Mucosa of rectum (tissue), 2 donors: Measurements from ENCODE around the gene MPHOSPH9.
A peak's percentile ranks its signal among the peaks of the same experiment; 100 is the strongest.

ENCODE experiments used
- H3K27ac ChIP-seq, 2 donors: one replicate each; pipeline ENCODE4 v1.7.0; 2013; ENCODE audit warnings: inconsistent platforms in 2 of 2, low read depth in 2 of 2, low read length in 2 of 2
- H3K27me3 ChIP-seq, 2 donors: one replicate each; pipeline ENCODE4 v1.7.0; 2013; ENCODE audit warnings: low read length in 2 of 2; ENCODE audit not compliant: control insufficient read depth in 2 of 2, insufficient read depth in 2 of 2
- H3K36me3 ChIP-seq, 2 donors: one replicate each; pipeline ENCODE4 v1.7.0; 2013; ENCODE audit warnings: low read length in 2 of 2; ENCODE audit not compliant: control insufficient read depth in 2 of 2, insufficient read depth in 2 of 2
- H3K4me1 ChIP-seq, 2 donors: one replicate each; pipeline ENCODE4 v1.7.0; 2013; ENCODE audit warnings: low read length in 2 of 2, mild to moderate bottlenecking in 1 of 2; ENCODE audit not compliant: control insufficient read depth in 2 of 2, insufficient read depth in 2 of 2
- H3K4me3 ChIP-seq, 2 donors: one replicate each; pipeline ENCODE4 v1.7.0; 2013; ENCODE audit warnings: low read length in 2 of 2
- H3K9ac ChIP-seq, 2 donors: one replicate each; pipeline ENCODE4 v1.7.0; 2013; ENCODE audit warnings: low read length in 2 of 2, low read depth in 1 of 2, mild to moderate bottlenecking in 1 of 2
- H3K9me3 ChIP-seq, 2 donors: one replicate each; pipeline ENCODE4 v1.7.0; 2013; ENCODE audit warnings: low read length in 2 of 2; ENCODE audit not compliant: control insufficient read depth in 2 of 2
- donor health status: healthy.
- donor health status: Normal muscosa, but diverticular disease.

Gene MPHOSPH9

GRCh38 chr12:123142921-123143735 lies 89.8 kb downstream of the MPHOSPH9 start:
- peaks cover 32 to 44% of the 10 kb centered on the region in 2 donors for H3K4me1 ChIP-seq
- H3K9me3 ChIP-seq = no peaks in the 10 kb centered on the region
- no peaks in the 10 kb centered on the region for H3K36me3 ChIP-seq
- peak overlapping the region; percentile 80 to 86 for H3K27ac ChIP-seq
- H3K4me3 ChIP-seq = no peak overlapping the region
- peak overlapping the region in 1 of 2 donors; percentile 3 for H3K9ac ChIP-seq
- H3K27me3 ChIP-seq = no peaks in the 10 kb centered on the region

DNA sequence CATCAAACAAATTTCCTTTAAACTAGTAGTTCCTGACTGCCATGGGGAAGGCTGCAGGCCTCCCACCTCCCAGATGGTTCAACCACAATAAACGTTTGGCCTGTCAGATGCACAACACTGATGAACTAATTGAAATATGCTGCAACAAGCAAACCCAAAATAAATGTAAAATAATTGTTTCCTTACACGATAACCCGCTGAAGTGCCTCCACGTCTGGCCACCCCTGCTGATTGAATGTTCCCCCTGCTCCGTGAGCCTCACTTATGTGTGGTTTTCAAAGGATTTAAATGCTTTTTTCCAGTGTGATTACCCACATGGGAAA lies 90.5 kb downstream of the MPHOSPH9 start:
- Histone ChIP-seq H3K4me1 (peaks cover 32 to 42% of the 10 kb centered on the region in 2 donors), H3K9me3 (no peaks in the 10 kb centered on the region), H3K9ac (peak overlapping the region in 1 of 2 donors; percentile 36), H3K4me3 (peak overlapping the region in 1 of 2 donors; percentile 33), H3K36me3 (no peaks in the 10 kb centered on the region), H3K27ac (peak overlapping the region; percentile 80 to 86), H3K27me3 (no peaks in the 10 kb centered on the region)

DNA sequence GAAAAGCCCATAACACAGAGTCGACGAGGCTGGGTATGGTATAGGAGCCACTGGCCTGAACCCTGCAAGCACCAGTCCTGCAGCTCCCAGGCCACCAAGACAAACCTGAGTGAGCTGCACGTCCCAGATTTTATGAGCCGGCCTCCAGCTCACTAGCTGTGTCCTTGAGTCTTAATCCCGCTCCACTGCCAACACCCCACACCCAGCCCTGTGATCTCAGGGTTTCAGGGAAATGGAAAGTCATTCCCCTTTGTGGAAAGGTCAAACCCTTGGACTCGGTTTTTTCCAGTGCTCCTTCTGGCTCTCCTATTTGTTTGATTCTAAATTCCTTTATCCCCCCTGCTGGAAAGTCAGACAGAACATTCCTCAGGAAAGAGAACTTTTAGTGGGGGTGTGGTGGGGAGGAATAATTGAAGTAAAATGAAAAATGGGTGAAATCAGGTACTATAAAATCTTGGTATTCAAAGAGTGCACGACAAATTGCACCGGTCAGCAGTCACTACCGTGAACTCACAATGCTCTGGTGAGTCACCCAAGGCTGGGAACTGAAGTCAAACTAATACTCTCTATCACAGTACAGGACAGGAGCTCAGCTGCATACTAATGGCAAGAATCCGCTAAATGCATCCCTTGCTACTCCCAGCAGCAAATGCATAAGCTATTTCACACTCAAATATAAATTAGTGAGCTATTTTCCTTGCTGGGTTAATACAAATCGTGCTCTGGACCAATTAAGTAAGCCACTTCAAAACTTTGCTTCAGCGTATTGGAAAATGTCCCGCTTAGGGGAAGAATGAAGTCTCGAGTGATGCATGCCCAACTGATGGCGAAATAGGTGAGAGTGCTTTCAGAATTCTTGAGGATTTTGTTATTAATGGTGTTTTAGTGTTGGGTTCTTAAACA lies 91.1 kb downstream of the MPHOSPH9 start:
- peak overlapping the region; percentile 36 to 57 for H3K9ac ChIP-seq

DNA sequence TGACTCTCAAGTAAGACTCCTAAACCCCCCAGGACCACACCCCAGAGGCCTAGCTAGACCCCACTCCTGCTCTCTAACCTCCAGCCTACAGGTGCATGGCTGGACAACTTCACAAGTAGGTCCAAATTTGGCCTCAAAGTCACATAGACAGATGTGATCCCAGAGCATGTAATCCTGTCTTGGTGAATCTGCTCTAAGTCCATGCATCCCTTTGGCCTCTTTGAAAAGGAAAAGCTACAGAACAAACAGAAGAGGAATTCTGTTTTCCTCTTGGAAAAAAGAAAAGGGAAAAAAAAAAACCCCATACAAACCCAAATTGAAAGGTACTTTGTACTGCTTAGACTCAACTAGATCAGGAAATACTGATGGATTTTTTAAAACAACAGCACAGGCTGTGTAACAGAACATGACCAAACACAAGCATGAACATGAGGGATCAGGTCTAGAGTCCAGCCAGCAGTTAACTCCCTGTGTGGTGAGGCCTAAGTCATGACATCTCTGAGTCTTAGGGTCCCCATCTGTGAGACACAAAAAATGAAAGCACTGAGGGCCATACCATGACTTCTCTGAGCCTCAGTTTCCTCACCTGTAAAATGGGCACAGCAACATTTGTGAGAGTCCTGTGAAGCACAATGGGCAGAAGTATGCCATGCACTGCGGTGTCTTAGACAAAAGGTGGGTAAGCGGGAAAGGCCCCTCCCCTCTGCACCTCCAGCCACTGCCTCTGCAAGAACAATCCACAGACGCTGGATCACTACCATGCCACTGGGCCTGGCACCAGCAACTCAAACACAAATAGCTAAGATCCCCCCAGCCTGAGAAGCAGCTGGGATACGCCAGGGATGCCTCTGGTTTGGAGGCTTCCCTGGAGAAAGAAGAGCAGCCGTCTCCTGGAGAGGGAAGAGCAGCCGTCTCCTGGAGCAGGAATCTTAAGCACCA lies 92.0 kb downstream of the MPHOSPH9 start:
- peak overlapping the region; percentile 26 to 57 for H3K9ac ChIP-seq
- peak overlapping the region; percentile 14 to 37 for H3K4me3 ChIP-seq
- no peaks in the 10 kb centered on the region for H3K9me3 ChIP-seq
- peaks cover 32 to 42% of the 10 kb centered on the region in 2 donors for H3K4me1 ChIP-seq
- H3K27ac ChIP-seq = peak overlapping the region; percentile 80 to 86
- H3K36me3 ChIP-seq = no peaks in the 10 kb centered on the region
- no peaks in the 10 kb centered on the region for H3K27me3 ChIP-seq

More for the DNA sequence above, 91.1 kb downstream of the MPHOSPH9 start:
- Histone ChIP-seq H3K27ac (peak overlapping the region; percentile 80 to 86), H3K27me3 (no peaks in the 10 kb centered on the region), H3K4me3 (peak overlapping the region; percentile 14 to 37), H3K9me3 (no peaks in the 10 kb centered on the region), H3K36me3 (no peaks in the 10 kb centered on the region), H3K4me1 (peaks cover 32 to 42% of the 10 kb centered on the region in 2 donors)

- Histone ChIP-seq H3K4me3 (no peak overlapping the region), H3K27me3 (no peaks in the 10 kb centered on the region), H3K9ac (peak overlapping the region in 1 of 2 donors; percentile 13), H3K36me3 (no peaks in the 10 kb centered on the region), H3K27ac (peak overlapping the region; percentile 80 to 86), H3K9me3 (no peaks in the 10 kb centered on the region), H3K4me1 (peaks cover 32 to 42% of the 10 kb centered on the region in 2 donors)
Measured at GRCh38 chr12:123139926-123140675, 92.8 kb downstream of the MPHOSPH9 start.

DNA sequence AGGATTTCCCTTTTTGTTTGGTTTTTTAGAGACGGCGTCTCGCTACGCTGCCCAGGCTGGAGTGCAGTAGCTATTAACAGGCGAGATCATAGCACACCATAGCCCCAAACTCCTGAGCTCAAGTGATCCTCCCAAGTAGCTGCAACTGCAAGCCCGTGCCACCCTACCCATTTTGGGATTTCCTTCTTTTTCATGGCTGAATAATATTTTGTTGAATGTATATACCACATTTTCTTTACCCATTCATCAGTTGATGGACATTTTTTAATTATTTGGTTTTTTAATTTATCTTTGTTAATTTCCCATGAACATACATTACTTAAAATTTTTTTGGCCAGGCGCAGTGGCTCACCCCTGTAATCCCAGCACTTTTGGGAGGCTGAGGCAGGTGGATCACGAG lies 97.3 kb downstream of the MPHOSPH9 start:
- no peaks in the 10 kb centered on the region for H3K9me3 ChIP-seq
- no peaks in the 10 kb centered on the region for H3K36me3 ChIP-seq
- no peaks in the 10 kb centered on the region for H3K27me3 ChIP-seq
- H3K27ac ChIP-seq = no peak overlapping the region
- no peak overlapping the region for H3K9ac ChIP-seq
- no peak overlapping the region for H3K4me3 ChIP-seq
- H3K4me1 ChIP-seq = peaks cover 25 to 29% of the 10 kb centered on the region in 2 donors

DNA sequence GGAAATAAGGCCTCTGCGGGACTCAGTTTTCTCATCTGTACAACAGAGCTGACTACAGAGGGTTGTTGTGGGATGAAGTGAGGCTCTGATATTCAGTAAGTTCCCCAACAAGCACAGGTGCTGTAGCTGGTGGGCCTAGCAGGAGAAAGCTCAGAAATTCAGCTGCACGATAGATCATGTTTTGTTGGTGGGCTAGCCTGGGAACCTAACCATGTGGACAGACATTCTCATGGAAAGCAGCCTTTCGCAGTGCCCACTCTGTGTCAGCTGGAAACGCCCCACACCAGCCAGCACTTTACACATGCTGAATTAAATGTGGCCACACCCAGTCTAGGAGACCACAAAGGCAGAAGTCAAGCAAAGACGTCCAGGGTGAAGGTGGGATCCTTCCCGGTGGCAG lies 98.1 kb downstream of the MPHOSPH9 start:
- Histone ChIP-seq H3K4me1 (peaks cover 19 to 26% of the 10 kb centered on the region in 2 donors), H3K27ac (no peak overlapping the region), H3K27me3 (no peaks in the 10 kb centered on the region), H3K36me3 (no peaks in the 10 kb centered on the region), H3K4me3 (no peak overlapping the region), H3K9ac (no peak overlapping the region), H3K9me3 (no peaks in the 10 kb centered on the region)

GRCh38 chr12:123134271-123134671 lies 98.7 kb downstream of the MPHOSPH9 start:
- Histone ChIP-seq H3K4me3 (no peak overlapping the region), H3K36me3 (no peaks in the 10 kb centered on the region), H3K27me3 (no peaks in the 10 kb centered on the region), H3K9ac (no peak overlapping the region), H3K27ac (no peak overlapping the region), H3K9me3 (no peaks in the 10 kb centered on the region), H3K4me1 (peaks cover 17 to 21% of the 10 kb centered on the region in 2 donors)

GRCh38 chr12:123133701-123134100 lies 99.2 kb downstream of the MPHOSPH9 start:
- Histone ChIP-seq H3K9ac (no peak overlapping the region), H3K4me3 (no peak overlapping the region), H3K27ac (no peak overlapping the region), H3K9me3 (no peaks in the 10 kb centered on the region), H3K4me1 (peaks cover 17 to 21% of the 10 kb centered on the region in 2 donors), H3K27me3 (no peaks in the 10 kb centered on the region), H3K36me3 (no peaks in the 10 kb centered on the region)
